K562 (cell line): ENCODE data around the gene PCSK5.

ENCODE experiments used
- CHD1 ChIP-seq: fragments of 200-600 bp; sonication (generic); IDR thresholded peaks from one replicate; pipeline ENCODE4 v1.6.1; 2012; ENCODE audit warnings: mild to moderate bottlenecking, moderate library complexity, low read length, inconsistent platforms
- CHD4 ChIP-seq: fragments of 200-600 bp; sonication (generic); IDR thresholded peaks from 3 replicates; pipeline ENCODE4 v1.6.1; 2012; ENCODE audit warnings: low read depth, mild to moderate bottlenecking, mixed read lengths, low read length, inconsistent platforms; ENCODE audit not compliant: insufficient read depth, insufficient replicate concordance, poor library complexity, severe bottlenecking
- CTCF ChIP-seq, 3 experiments: IDR thresholded peaks in 2 of 3; conservative IDR thresholded peaks in 1 of 3; 2 replicates each; pipeline ENCODE4 v1.5.1; 2011 to 2012; ENCODE audit warnings: low read length in 3 of 3, mild to moderate bottlenecking in 3 of 3, control low read depth in 2 of 3, improper control_type of control experiment in 1 of 3, inconsistent platforms in 1 of 3, low read depth in 1 of 3, mixed read lengths in 1 of 3, moderate library complexity in 1 of 3; ENCODE audit not compliant: insufficient read depth in 2 of 3
- HMG20B ChIP-seq: fragments of 250-450 bp; sonication (Bioruptor Pico); IDR thresholded peaks from 2 replicates; pipeline ENCODE4 v1.5.0; 2021; ENCODE audit warnings: mild to moderate bottlenecking
- ILF3 ChIP-seq: fragments of 450-650 bp; IDR thresholded peaks from 2 replicates; pipeline ENCODE4 v1.6.1; 2018; ENCODE audit warnings: antibody characterized with exemption, mild to moderate bottlenecking, moderate library complexity, borderline replicate concordance
- MAFG ChIP-seq: fragments of 450-650 bp; conservative IDR thresholded peaks from 2 replicates; pipeline ENCODE4 v1.6.1; 2016; ENCODE audit warnings: missing genetic modification characterization, missing compliant biosample characterization
- POLR2A ChIP-seq: fragments of 450-650 bp; conservative IDR thresholded peaks from 2 replicates; pipeline ENCODE4 v1.6.1; 2016
- POLR2B ChIP-seq: fragments of 450-650 bp; IDR thresholded peaks from 2 replicates; pipeline ENCODE4 v1.6.1; 2018; ENCODE audit warnings: low read depth; ENCODE audit not compliant: partially characterized antibody
- YY1 ChIP-seq, 3 experiments: IDR thresholded peaks; 2 replicates each; pipeline ENCODE4 v1.6.1; 2011; ENCODE audit warnings: low read length in 2 of 3, mild to moderate bottlenecking in 2 of 3, moderate library complexity in 2 of 3, borderline replicate concordance in 1 of 3, control low read depth in 1 of 3, low read depth in 1 of 3; ENCODE audit not compliant: insufficient read depth in 3 of 3, insufficient replicate concordance in 2 of 3, control insufficient read depth in 1 of 3, insufficient read length in 1 of 3; ENCODE audit errors: extremely low read depth in 1 of 3
- ZNF324 ChIP-seq: fragments of 250-450 bp; sonication (Bioruptor Pico); IDR thresholded peaks from 2 replicates; pipeline ENCODE4 v1.4.0; 2020; ENCODE audit warnings: mild to moderate bottlenecking
- TF ChIP-seq, protein P1 (sequence below): fragments of 250-450 bp; sonication (Bioruptor Pico); IDR thresholded peaks from 2 replicates; pipeline ENCODE4 v1.5.0; 2020; ENCODE audit warnings: mild to moderate bottlenecking, borderline replicate concordance

- TF ChIP-seq YY1 (IDR thresholded peaks at IDR 0.05; ENCODE audit: borderline replicate concordance in 1 of 3, control insufficient read depth in 1 of 3, extremely low read depth in 1 of 3, insufficient read depth in 3 of 3, insufficient read length in 1 of 3, insufficient replicate concordance in 2 of 3, low read depth in 1 of 3, low read length in 2 of 3) (no peak), CHD4 (no peak), CTCF (IDR thresholded peaks at IDR 0.05 in 2 of 3, conservative IDR thresholded peaks at IDR 0.05 in 1 of 3; ENCODE audit: insufficient read depth in 2 of 3, low read depth in 1 of 3, low read length in 3 of 3) (no peak), POLR2A (no peak), MAFG (tag) (no peak), HMG20B (CRISPR knock-in tag) (no peak), ILF3 (no peak), POLR2B (no peak), CHD1 (no peak), ZNF324 (no peak)
- TF ChIP-seq, protein P1, sequence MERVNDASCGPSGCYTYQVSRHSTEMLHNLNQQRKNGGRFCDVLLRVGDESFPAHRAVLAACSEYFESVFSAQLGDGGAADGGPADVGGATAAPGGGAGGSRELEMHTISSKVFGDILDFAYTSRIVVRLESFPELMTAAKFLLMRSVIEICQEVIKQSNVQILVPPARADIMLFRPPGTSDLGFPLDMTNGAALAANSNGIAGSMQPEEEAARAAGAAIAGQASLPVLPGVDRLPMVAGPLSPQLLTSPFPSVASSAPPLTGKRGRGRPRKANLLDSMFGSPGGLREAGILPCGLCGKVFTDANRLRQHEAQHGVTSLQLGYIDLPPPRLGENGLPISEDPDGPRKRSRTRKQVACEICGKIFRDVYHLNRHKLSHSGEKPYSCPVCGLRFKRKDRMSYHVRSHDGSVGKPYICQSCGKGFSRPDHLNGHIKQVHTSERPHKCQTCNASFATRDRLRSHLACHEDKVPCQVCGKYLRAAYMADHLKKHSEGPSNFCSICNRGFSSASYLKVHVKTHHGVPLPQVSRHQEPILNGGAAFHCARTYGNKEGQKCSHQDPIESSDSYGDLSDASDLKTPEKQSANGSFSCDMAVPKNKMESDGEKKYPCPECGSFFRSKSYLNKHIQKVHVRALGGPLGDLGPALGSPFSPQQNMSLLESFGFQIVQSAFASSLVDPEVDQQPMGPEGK (CRISPR knock-in tag), result no peak
Observed at GRCh38 chr9:76373784-76374474, 483.5 kb downstream of the PCSK5 start.
